Vagina (tissue), 2 donors: ENCODE data around the gene GPR27. TPM values are rescaled to one million over a fixed set of nuclear protein-coding genes. Genes with fewer than 3 reads are reported as not detected.

Source experiments
- DNase-seq, 2 donors: peaks; one replicate each; pipeline ENCODE4 v3.0.0-alpha.2; 2017; ENCODE audit errors: extremely low spot score in 2 of 2
- H3K27ac ChIP-seq: fragments of 200-600 bp; sonication (generic); one replicate; pipeline ENCODE4 v1.5.1; 2019
- H3K27me3 ChIP-seq: fragments of 200-600 bp; sonication (generic); one replicate; pipeline ENCODE4 v1.5.1; 2019
- H3K36me3 ChIP-seq, 2 donors: fragments of 200-600 bp; sonication (generic); one replicate each; pipeline ENCODE4 v1.5.1; 2017 to 2019
- H3K4me1 ChIP-seq: fragments of 200-600 bp; sonication (generic); one replicate; pipeline ENCODE4 v1.5.1; 2019
- H3K4me3 ChIP-seq, 2 donors: fragments of 200-600 bp; sonication (generic); 1 replicate in 1 of 2; 2 replicates in 1 of 2; pipeline ENCODE4 v1.5.1; 2016 to 2019
- H3K9me3 ChIP-seq: fragments of 200-600 bp; sonication (generic); one replicate; pipeline ENCODE4 v1.5.1; 2019
- CTCF ChIP-seq, 3 experiments: fragments of 450-650 bp in 2 of 3; fragments of 200-600 bp in 1 of 3; sonication (generic) in 1 of 3; IDR thresholded peaks; one replicate each; pipeline ENCODE4 v1.5.1; 2017 to 2019; ENCODE audit warnings: antibody characterized with exemption in 3 of 3, mild to moderate bottlenecking in 2 of 3, moderate library complexity in 2 of 3
- POLR2A ChIP-seq, 2 donors: fragments of 450-650 bp; IDR thresholded peaks; one replicate each; pipeline ENCODE4 v1.6.1; 2017; ENCODE audit warnings: antibody characterized with exemption in 2 of 2, mild to moderate bottlenecking in 2 of 2, moderate library complexity in 2 of 2
- POLR2AphosphoS5 ChIP-seq, 2 donors: sonication (generic); formaldehyde crosslinking; IDR thresholded peaks; one replicate each; pipeline ENCODE4 v1.9.0; 2017; ENCODE audit warnings: antibody characterized with exemption in 2 of 2, mild to moderate bottlenecking in 2 of 2, low read depth in 1 of 2; ENCODE audit not compliant: insufficient read depth in 1 of 2
- intact Hi-C: fragments of 100-400 bp; cut with DNase I; formaldehyde crosslinking; loops from one replicate; pipeline ENCODE4 v1.15.1; 2023
- total RNA-seq: library from RNA; depleted of rRNA; stranded (reverse); fragments of >200 nt; gene quantifications from one replicate; pipeline ENCODE4 v1.2.3, GENCODE V29; 2016

GPR27 gene
- total RNA-seq, 1 donor from 2014 or later, result 1.2 TPM

GRCh38 chr3:71708476-71709105, 45.1 kb upstream of the GPR27 start:
- Histone ChIP-seq H3K4me3 (no peak overlapping the region), H3K9me3 (no peaks in the 10 kb centered on the region), H3K4me1 (peaks cover 12% of the 10 kb centered on the region), H3K27ac (no peak overlapping the region), H3K27me3 (no peaks in the 10 kb centered on the region), H3K36me3 (peaks cover 0 to 7% of the 10 kb centered on the region in 2 donors)
- TF ChIP-seq CTCF (IDR thresholded peaks at IDR 0.05) (no peak), POLR2A (IDR thresholded peaks at IDR 0.05) (no peak), POLR2AphosphoS5 (IDR thresholded peaks at IDR 0.05; ENCODE audit: insufficient read depth in 1 of 2, low read depth in 1 of 2) (no peak)
- no peak for DNase-seq
- intact Hi-C loops, result no loop called here

GRCh38 chr3:71709908-71710511, 43.6 kb upstream of the GPR27 start:
- Histone ChIP-seq H3K36me3 (peaks cover 0 to 7% of the 10 kb centered on the region in 2 donors), H3K27me3 (no peaks in the 10 kb centered on the region), H3K27ac (no peak overlapping the region), H3K4me1 (peaks cover 4% of the 10 kb centered on the region), H3K9me3 (no peaks in the 10 kb centered on the region), H3K4me3 (no peak overlapping the region)
- intact Hi-C loops, result loop anchor here (10.0 kb wide), 1 partner anchor 1115 kb away; no protein-coding TSS in a partner anchor
- TF ChIP-seq POLR2AphosphoS5 (IDR thresholded peaks at IDR 0.05; ENCODE audit: insufficient read depth in 1 of 2, low read depth in 1 of 2), result no peak
- DNase-seq, result no peak

GRCh38 chr3:71710906-71711494, 42.7 kb upstream of the GPR27 start:
- Histone ChIP-seq H3K27ac (no peak overlapping the region), H3K9me3 (no peaks in the 10 kb centered on the region), H3K4me1 (peaks cover 4% of the 10 kb centered on the region), H3K27me3 (no peaks in the 10 kb centered on the region), H3K4me3 (no peak overlapping the region), H3K36me3 (peaks cover 0 to 7% of the 10 kb centered on the region in 2 donors)
- TF ChIP-seq CTCF (IDR thresholded peaks at IDR 0.05), result peak; percentile 42 to 51 (median 45)
- TF ChIP-seq POLR2AphosphoS5 (IDR thresholded peaks at IDR 0.05; ENCODE audit: insufficient read depth in 1 of 2, low read depth in 1 of 2), result no peak
- TF ChIP-seq POLR2A (IDR thresholded peaks at IDR 0.05), result no peak
- intact Hi-C loops, result loop anchor here (10.0 kb wide), 1 partner anchor 1114 kb away; no protein-coding TSS in a partner anchor
- no peak for DNase-seq

GRCh38 chr3:71713041-71713440, 40.6 kb upstream of the GPR27 start:
- H3K4me3 ChIP-seq, result no peak overlapping the region
- intact Hi-C loops, result loop anchor here (10.0 kb wide), 1 partner anchor 1112 kb away; no protein-coding TSS in a partner anchor
- H3K9me3 ChIP-seq, result no peaks in the 10 kb centered on the region
- peaks cover 4% of the 10 kb centered on the region for H3K4me1 ChIP-seq
- H3K27ac ChIP-seq, result no peak overlapping the region
- no peak for TF ChIP-seq POLR2A (IDR thresholded peaks at IDR 0.05)
- no peak for TF ChIP-seq CTCF (IDR thresholded peaks at IDR 0.05)
- TF ChIP-seq POLR2AphosphoS5 (IDR thresholded peaks at IDR 0.05; ENCODE audit: insufficient read depth in 1 of 2, low read depth in 1 of 2), result no peak
- no peak for DNase-seq
- H3K27me3 ChIP-seq, result no peaks in the 10 kb centered on the region
- peaks cover 0 to 7% of the 10 kb centered on the region in 2 donors for H3K36me3 ChIP-seq

- peaks cover 4% of the 10 kb centered on the region for H3K4me1 ChIP-seq
Observed at GRCh38 chr3:71714595-71714994, 39.1 kb upstream of the GPR27 start.

More at GRCh38 chr3:71714595-71714994, 39.1 kb upstream of the GPR27 start:
- intact Hi-C loops, result loop anchor here (10.0 kb wide), 1 partner anchor 1110 kb away; no protein-coding TSS in a partner anchor
- Histone ChIP-seq H3K4me3 (no peak overlapping the region), H3K27ac (no peak overlapping the region), H3K27me3 (no peaks in the 10 kb centered on the region), H3K9me3 (no peaks in the 10 kb centered on the region), H3K36me3 (peaks cover 0 to 4% of the 10 kb centered on the region in 2 donors)
- no peak for DNase-seq
- TF ChIP-seq CTCF (IDR thresholded peaks at IDR 0.05) (no peak), POLR2A (IDR thresholded peaks at IDR 0.05) (no peak), POLR2AphosphoS5 (IDR thresholded peaks at IDR 0.05; ENCODE audit: insufficient read depth in 1 of 2, low read depth in 1 of 2) (no peak)
